T-helper 1 cell treated with Interleukin-12 subunit alpha and Interleukin-12 subunit beta and Interleukin-4 antibody, amounts not matched to agents 30 ng/mL and 1 ng/mL, for 36 hours (primary cell): Measurements from ENCODE around the gene ABCC9. TPM values are rescaled to one million over a fixed set of nuclear protein-coding genes. Genes with fewer than 3 reads are reported as not detected.

Experiments used
- intact Hi-C: fragments of 100-400 bp; cut with micrococcal nuclease; formaldehyde crosslinking; loops from one replicate; pipeline ENCODE4 v1.15.1; 2024
- total RNA-seq: library from RNA; stranded (reverse); gene quantifications from 2 replicates; pipeline ENCODE4 v1.2.3, GENCODE V29; 2022

ABCC9 gene
- total RNA-seq, 1 donor from 2014 or later: not detected

- intact Hi-C loops: no loop called here
Observed at GRCh38 chr12:21881965-21882364, 59.3 kb downstream of the ABCC9 start.

GRCh38 chr12:21879312-21879711, 61.9 kb downstream of the ABCC9 start:
- intact Hi-C loops: no loop called here

GRCh38 chr12:21877293-21877982, 63.8 kb downstream of the ABCC9 start:
- intact Hi-C loops: no loop called here

GRCh38 chr12:21865846-21866245, 75.4 kb downstream of the ABCC9 start:
- intact Hi-C loops: no loop called here

- intact Hi-C loops: no loop called here
Observed at GRCh38 chr12:21860534-21860933, 80.7 kb downstream of the ABCC9 start.

- intact Hi-C loops: no loop called here
Observed at GRCh38 chr12:21860128-21860527, 81.1 kb downstream of the ABCC9 start.

- intact Hi-C loops: no loop called here
Observed at GRCh38 chr12:21852251-21852650, 89.0 kb downstream of the ABCC9 start.

GRCh38 chr12:21851151-21851550, 90.1 kb downstream of the ABCC9 start:
- intact Hi-C loops: no loop called here

- intact Hi-C loops: no loop called here
Observed at GRCh38 chr12:21850419-21850818, 90.8 kb downstream of the ABCC9 start.

- intact Hi-C loops: no loop called here
Observed at GRCh38 chr12:21849878-21850277, 91.3 kb downstream of the ABCC9 start.

GRCh38 chr12:21848192-21848591, 93.0 kb downstream of the ABCC9 start:
- intact Hi-C loops: no loop called here

GRCh38 chr12:21843795-21844194, 97.4 kb downstream of the ABCC9 start:
- intact Hi-C loops: no loop called here

GRCh38 chr12:21839776-21840175, 101.5 kb downstream of the ABCC9 start:
- intact Hi-C loops: no loop called here

GRCh38 chr12:21837847-21838246, 103.4 kb downstream of the ABCC9 start:
- intact Hi-C loops: no loop called here

GRCh38 chr12:21831791-21832344, 109.4 kb downstream of the ABCC9 start:
- intact Hi-C loops: no loop called here

- intact Hi-C loops: no loop called here
Observed at GRCh38 chr12:21828779-21829178, 112.4 kb downstream of the ABCC9 start.

GRCh38 chr12:21828136-21828775, 113.0 kb downstream of the ABCC9 start:
- intact Hi-C loops: no loop called here

GRCh38 chr12:21827083-21827482, 114.1 kb downstream of the ABCC9 start:
- intact Hi-C loops: no loop called here

- intact Hi-C loops: no loop called here
Observed at GRCh38 chr12:21826618-21826910, 114.7 kb downstream of the ABCC9 start.

- intact Hi-C loops: no loop called here
Observed at GRCh38 chr12:21825886-21826617, 115.2 kb downstream of the ABCC9 start.

GRCh38 chr12:21823581-21823980, 117.6 kb downstream of the ABCC9 start:
- intact Hi-C loops: no loop called here

GRCh38 chr12:21819678-21820077, 121.5 kb downstream of the ABCC9 start:
- intact Hi-C loops: no loop called here
